Testis (tissue), 3 donors: ENCODE results near the gene PARP4. TPM values are rescaled to one million over a fixed set of nuclear protein-coding genes. Genes with fewer than 3 reads are reported as not detected.

ENCODE experiments used
- DNase-seq: peaks from one replicate; pipeline ENCODE4 v3.0.0-alpha.2; 2019
- H3K27ac ChIP-seq, 2 donors: fragments of 200-600 bp; sonication (generic); one replicate each; pipeline ENCODE4 v1.5.1; 2019
- H3K27me3 ChIP-seq: fragments of 200-600 bp; sonication (generic); one replicate; pipeline ENCODE4 v1.5.1; 2019
- H3K36me3 ChIP-seq: fragments of 200-600 bp; sonication (generic); one replicate; pipeline ENCODE4 v1.5.1; 2017; ENCODE audit warnings: low read depth; ENCODE audit errors: missing control alignments
- H3K4me1 ChIP-seq: fragments of 200-600 bp; sonication (generic); one replicate; pipeline ENCODE4 v1.5.1; 2019
- H3K4me3 ChIP-seq, 2 donors: fragments of 200-600 bp; sonication (generic); one replicate each; pipeline ENCODE4 v1.5.1; 2017 to 2019
- H3K9me3 ChIP-seq: fragments of 200-600 bp; sonication (generic); one replicate; pipeline ENCODE4 v1.5.1; 2017
- POLR2A ChIP-seq: fragments of 450-650 bp; IDR thresholded peaks from one replicate; pipeline ENCODE4 v1.6.1; 2017; ENCODE audit warnings: antibody characterized with exemption, mild to moderate bottlenecking, moderate library complexity
- WGBS, 2 donors: methylation state at CpG; one replicate each; pipeline ENCODE4 v1.1.5; 2018; 5-methylcytosine and 5-hydroxymethylcytosine counted together
- intact Hi-C: fragments of 100-400 bp; cut with DNase I; formaldehyde crosslinking; loops from one replicate; pipeline ENCODE4 v1.15.1; 2023; ENCODE audit warnings: low total_unique reads
- polyA plus RNA-seq: library from polyadenylated mRNA; stranded (reverse); fragments of 350-450 nt; fragmentation: Illumina TruSeq; extraction: RNeasy Lipid Tissue Mini Kit (QIAGEN cat#74804); gene quantifications from one replicate; pipeline ENCODE4 v1.2.3, GENCODE V29; 2014; ENCODE audit warnings: low read depth, low replicate concordance; ENCODE audit not compliant: insufficient read depth
- total RNA-seq, 2 donors: library from RNA; depleted of rRNA; stranded (reverse); fragments of >200 nt; gene quantifications; one replicate each; pipeline ENCODE4 v1.2.3, GENCODE V29; 2016
- TF ChIP-seq, protein P1 (sequence below), 3 experiments: fragments of 450-650 bp in 2 of 3; fragments of 200-600 bp in 1 of 3; sonication (generic) in 1 of 3; IDR thresholded peaks; one replicate each; pipeline ENCODE4 v1.5.1; 2016 to 2019; ENCODE audit warnings: antibody characterized with exemption in 3 of 3, mild to moderate bottlenecking in 2 of 3, moderate library complexity in 1 of 3

Gene PARP4
- total and polyA plus RNA-seq, 3 donors from 2014 or later = 21.3 to 43.6 (median 37.9) TPM

GRCh38 chr13:24541127-24541475 is 28.5 kb upstream of the PARP4 start:
- peaks cover 5% of the 10 kb centered on the region for H3K4me1 ChIP-seq
- TF ChIP-seq POLR2A = no peak
- TF ChIP-seq, protein P1, sequence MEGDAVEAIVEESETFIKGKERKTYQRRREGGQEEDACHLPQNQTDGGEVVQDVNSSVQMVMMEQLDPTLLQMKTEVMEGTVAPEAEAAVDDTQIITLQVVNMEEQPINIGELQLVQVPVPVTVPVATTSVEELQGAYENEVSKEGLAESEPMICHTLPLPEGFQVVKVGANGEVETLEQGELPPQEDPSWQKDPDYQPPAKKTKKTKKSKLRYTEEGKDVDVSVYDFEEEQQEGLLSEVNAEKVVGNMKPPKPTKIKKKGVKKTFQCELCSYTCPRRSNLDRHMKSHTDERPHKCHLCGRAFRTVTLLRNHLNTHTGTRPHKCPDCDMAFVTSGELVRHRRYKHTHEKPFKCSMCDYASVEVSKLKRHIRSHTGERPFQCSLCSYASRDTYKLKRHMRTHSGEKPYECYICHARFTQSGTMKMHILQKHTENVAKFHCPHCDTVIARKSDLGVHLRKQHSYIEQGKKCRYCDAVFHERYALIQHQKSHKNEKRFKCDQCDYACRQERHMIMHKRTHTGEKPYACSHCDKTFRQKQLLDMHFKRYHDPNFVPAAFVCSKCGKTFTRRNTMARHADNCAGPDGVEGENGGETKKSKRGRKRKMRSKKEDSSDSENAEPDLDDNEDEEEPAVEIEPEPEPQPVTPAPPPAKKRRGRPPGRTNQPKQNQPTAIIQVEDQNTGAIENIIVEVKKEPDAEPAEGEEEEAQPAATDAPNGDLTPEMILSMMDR (IDR thresholded peaks at IDR 0.05) = no peak
- no peaks in the 10 kb centered on the region for H3K36me3 ChIP-seq
- H3K9me3 ChIP-seq = no peaks in the 10 kb centered on the region
- H3K4me3 ChIP-seq = peak overlapping the region; percentile 50 to 61
- peak overlapping the region in 1 of 2 donors; percentile 50 for H3K27ac ChIP-seq
- DNase-seq = no peak
- 16 to 38% methylated on average over 7 to 10 of the region's 11 CpGs for WGBS, 2 donors
- no peaks in the 10 kb centered on the region for H3K27me3 ChIP-seq
- intact Hi-C loops = no loop called here

DNA sequence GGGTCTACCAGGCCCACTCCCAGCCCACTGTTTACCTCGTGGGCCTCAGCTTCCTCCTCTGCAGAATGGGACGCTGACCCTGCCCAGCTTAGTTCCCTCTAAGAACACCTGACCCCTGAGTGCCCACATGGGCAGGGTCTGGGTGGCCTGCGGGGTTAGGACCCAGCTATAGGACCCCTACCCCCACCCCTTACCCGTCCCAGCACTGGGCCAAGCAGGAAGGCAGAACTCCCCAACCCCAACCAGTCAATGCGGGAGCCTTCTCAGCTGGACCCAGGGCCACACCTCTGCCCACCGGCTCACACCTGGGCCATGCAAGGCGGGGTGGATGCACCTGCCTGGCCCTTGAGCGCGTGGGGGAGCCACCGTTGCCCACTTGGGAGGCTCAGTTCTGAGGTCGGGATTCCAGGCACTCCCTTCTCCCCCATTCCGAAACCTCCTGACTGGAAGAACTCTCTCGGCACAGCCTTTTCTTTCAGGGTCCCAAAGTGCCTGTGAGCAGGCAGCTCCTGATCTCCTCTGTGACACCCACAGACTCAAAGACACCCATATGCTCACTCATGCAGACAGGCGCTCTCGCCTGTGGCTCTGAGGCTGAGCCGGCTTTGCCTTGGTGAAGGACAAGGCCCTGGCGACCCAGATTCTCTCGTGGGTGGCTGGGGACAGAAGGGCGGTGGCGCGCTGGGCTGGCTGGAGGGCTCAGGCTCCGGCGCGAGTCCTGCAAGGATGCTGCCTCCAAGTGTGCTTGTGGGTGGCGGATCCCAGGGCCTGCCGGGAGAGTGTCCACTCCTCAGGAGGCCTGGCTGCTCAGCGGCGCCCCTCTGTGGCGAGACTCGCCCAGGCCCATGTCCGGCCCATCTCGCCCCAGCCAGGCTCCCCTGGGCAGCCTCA is 27.9 kb upstream of the PARP4 start:
- peak; percentile 79 for DNase-seq
- no peak overlapping the region for H3K27ac ChIP-seq

GRCh38 chr13:24539500-24540165 is 27.1 kb upstream of the PARP4 start:
- Histone ChIP-seq H3K27me3 (no peaks in the 10 kb centered on the region), H3K9me3 (no peaks in the 10 kb centered on the region), H3K36me3 (no peaks in the 10 kb centered on the region), H3K4me1 (peaks cover 5% of the 10 kb centered on the region), H3K4me3 (no peak overlapping the region), H3K27ac (no peak overlapping the region)
- intact Hi-C loops = no loop called here
- DNase-seq = no peak
- TF ChIP-seq POLR2A = no peak
- TF ChIP-seq, protein P1 (IDR thresholded peaks at IDR 0.05) = no peak
- WGBS, 2 donors = 83 to 90% methylated on average over 8 to 9 of the region's 11 CpGs

More for the DNA sequence above, 27.9 kb upstream of the PARP4 start:
- Histone ChIP-seq H3K4me3 (peak overlapping the region; percentile 50 to 61), H3K9me3 (no peaks in the 10 kb centered on the region), H3K27me3 (no peaks in the 10 kb centered on the region), H3K4me1 (peaks cover 5% of the 10 kb centered on the region), H3K36me3 (no peaks in the 10 kb centered on the region)
- 53 to 69% methylated on average over 18 to 23 of the region's 32 CpGs for WGBS, 2 donors
- TF ChIP-seq, protein P1 (IDR thresholded peaks at IDR 0.05) = peak in 2 of 3 experiments; percentile 29 to 39
- TF ChIP-seq POLR2A = no peak
- intact Hi-C loops = no loop called here

GRCh38 chr13:24529478-24529877 is 16.9 kb upstream of the PARP4 start:
- H3K27me3 ChIP-seq = no peaks in the 10 kb centered on the region
- intact Hi-C loops = no loop called here
- H3K4me3 ChIP-seq = no peak overlapping the region
- no peak overlapping the region for H3K27ac ChIP-seq
- WGBS, 2 donors = 71 to 100% methylated on average over 1 of the region's 1 CpG
- H3K4me1 ChIP-seq = no peaks in the 10 kb centered on the region
- TF ChIP-seq, protein P1 (IDR thresholded peaks at IDR 0.05) = no peak
- TF ChIP-seq POLR2A = no peak
- DNase-seq = no peak
- H3K9me3 ChIP-seq = no peaks in the 10 kb centered on the region
- H3K36me3 ChIP-seq = no peaks in the 10 kb centered on the region
